ENCODE measurements around the gene HK1.

The HK1 gene

DNA sequence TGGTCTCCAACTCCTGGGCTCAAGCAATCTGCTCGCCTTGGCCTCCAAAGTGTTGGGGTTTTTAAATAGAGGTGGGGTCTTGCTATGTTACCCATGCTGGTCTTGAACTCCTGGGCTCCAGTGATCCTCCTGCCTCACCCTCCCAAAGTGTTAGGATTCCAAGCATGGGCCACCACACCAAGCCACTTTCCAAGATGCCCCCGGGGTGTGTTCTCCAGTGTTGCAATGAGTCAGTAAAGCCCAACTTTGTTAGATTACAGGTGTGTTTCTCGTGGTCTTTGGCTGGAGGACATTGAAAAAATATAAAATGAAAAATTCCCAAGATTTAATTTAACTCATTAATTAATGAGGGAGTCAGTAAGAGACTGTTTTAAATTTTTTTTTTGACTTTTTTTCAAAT, 109.2 kb downstream of the HK1 start:
- Histone ChIP-seq H3K27ac (ENCODE audit: low read depth, low read length) (no peak overlapping the region), H3K36me3 (ENCODE audit: insufficient read depth, low read length) (peaks cover 31% of the 10 kb centered on the region; the same call in 1 of the 2 replicates)

DNA sequence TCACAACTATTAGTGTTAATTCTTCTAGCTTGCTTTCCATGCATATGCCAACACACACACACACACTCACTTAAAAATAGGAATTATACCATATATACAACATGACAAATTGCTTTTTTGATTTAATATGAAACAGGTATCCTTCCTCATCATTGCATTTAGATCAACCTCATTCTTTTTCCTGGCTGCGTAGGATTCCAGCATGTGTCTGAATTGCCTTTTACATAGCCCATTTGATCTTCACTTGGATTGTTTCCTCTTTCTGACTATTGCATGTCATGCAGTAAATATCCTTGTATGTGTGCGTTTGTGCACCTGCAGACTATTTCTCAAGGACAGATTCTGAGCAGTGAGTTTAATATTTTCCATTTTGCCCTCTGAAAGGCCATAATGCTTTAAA, 110.2 kb downstream of the HK1 start:
- peaks cover 24% of the 10 kb centered on the region for H3K4me1 ChIP-seq (ENCODE audit: control insufficient read depth, insufficient read depth, low read length, unreplicated experiment)
- H3K79me2 ChIP-seq (ENCODE audit: control insufficient read depth, insufficient read depth, low read length, unreplicated experiment), result peaks cover 3% of the 10 kb centered on the region
- no peaks in the 10 kb centered on the region for H3K27me3 ChIP-seq (ENCODE audit: insufficient read depth, low read length)
- no peak overlapping the region for H3K4me3 ChIP-seq (ENCODE audit: low read depth, low read length)
- peaks cover 31% of the 10 kb centered on the region; the same call in 1 of the 2 replicates for H3K36me3 ChIP-seq (ENCODE audit: insufficient read depth, low read length)
- no peak overlapping the region for H2AFZ ChIP-seq (ENCODE audit: low read length, unreplicated experiment)
- H3K27ac ChIP-seq (ENCODE audit: low read depth, low read length), result no peak overlapping the region

More for the DNA sequence above, 109.2 kb downstream of the HK1 start:
- no peak overlapping the region for H2AFZ ChIP-seq (ENCODE audit: low read length, unreplicated experiment)
- no peak overlapping the region for H3K4me3 ChIP-seq (ENCODE audit: low read depth, low read length)
- no peaks in the 10 kb centered on the region for H3K27me3 ChIP-seq (ENCODE audit: insufficient read depth, low read length)
- peaks cover 3% of the 10 kb centered on the region for H3K79me2 ChIP-seq (ENCODE audit: control insufficient read depth, insufficient read depth, low read length, unreplicated experiment)
- H3K4me1 ChIP-seq (ENCODE audit: control insufficient read depth, insufficient read depth, low read length, unreplicated experiment), result peaks cover 32% of the 10 kb centered on the region

DNA sequence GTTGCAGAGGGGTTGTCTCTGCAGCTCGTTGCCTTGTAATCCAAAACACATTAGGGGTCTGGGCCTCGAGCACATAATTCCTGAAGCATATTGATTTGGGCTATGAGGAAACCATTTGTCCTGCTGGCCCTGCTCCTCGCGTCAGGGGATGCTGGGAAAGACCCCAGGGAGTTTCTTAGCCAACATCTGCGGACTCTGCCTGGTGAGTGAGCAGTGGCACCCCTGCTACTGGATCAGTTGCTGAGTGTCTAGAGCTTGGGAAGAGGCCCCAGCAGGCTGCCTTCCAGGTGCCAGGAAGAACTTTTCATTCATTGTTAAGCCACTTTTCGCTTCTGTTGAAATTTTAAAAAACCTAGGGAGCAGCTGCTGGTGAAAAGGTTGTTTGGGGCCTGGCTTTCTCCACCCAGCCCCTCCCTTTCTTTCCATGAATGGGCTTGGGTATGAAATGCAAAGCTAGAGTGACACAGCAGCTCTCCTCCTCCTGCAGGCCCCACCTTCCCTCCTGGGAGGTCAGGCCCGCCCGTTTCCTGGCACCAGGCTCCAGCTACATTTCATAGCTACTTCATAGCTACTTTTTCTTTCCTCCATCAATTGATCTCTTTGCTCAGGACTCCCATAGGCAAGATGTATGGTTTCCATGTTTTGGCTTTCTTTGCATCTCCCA, 111.7 kb downstream of the HK1 start:
- Histone ChIP-seq H3K79me2 (ENCODE audit: control insufficient read depth, insufficient read depth, low read length, unreplicated experiment) (no peaks in the 10 kb centered on the region), H3K27me3 (ENCODE audit: insufficient read depth, low read length) (no peaks in the 10 kb centered on the region), H2AFZ (ENCODE audit: low read length, unreplicated experiment) (no peak overlapping the region), H3K36me3 (ENCODE audit: insufficient read depth, low read length) (peaks cover 21% of the 10 kb centered on the region; the same call in 1 of the 2 replicates), H3K4me3 (ENCODE audit: low read depth, low read length) (no peak overlapping the region), H3K4me1 (ENCODE audit: control insufficient read depth, insufficient read depth, low read length, unreplicated experiment) (peaks cover 23% of the 10 kb centered on the region), H3K27ac (ENCODE audit: low read depth, low read length) (peak overlapping the region; percentile 47)

DNA sequence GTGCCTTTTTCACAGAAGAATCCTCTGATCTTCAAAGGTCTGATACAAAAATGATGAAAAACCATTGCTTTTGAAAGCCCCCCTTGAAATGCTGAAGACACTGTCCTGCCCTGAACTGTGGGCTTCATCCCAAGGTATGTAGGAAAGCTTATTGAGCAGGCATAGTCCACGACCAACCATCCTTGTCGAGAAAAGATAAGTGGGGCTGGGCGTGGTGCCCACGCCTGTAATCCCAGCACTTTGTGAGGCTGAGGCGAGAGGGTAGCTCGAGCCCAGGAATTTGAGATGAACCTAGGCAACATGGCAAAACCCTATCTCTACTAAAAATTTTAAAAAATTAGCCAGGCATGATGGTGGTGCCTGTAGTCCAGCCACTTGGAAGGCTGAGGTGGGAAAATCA, 112.9 kb downstream of the HK1 start:
- Histone ChIP-seq H3K79me2 (ENCODE audit: control insufficient read depth, insufficient read depth, low read length, unreplicated experiment) (no peaks in the 10 kb centered on the region), H3K4me3 (ENCODE audit: low read depth, low read length) (no peak overlapping the region), H3K36me3 (ENCODE audit: insufficient read depth, low read length) (peaks cover 11% of the 10 kb centered on the region; the same call in 1 of the 2 replicates), H2AFZ (ENCODE audit: low read length, unreplicated experiment) (no peak overlapping the region), H3K4me1 (ENCODE audit: control insufficient read depth, insufficient read depth, low read length, unreplicated experiment) (peaks cover 23% of the 10 kb centered on the region), H3K27ac (ENCODE audit: low read depth, low read length) (no peak overlapping the region), H3K27me3 (ENCODE audit: insufficient read depth, low read length) (no peaks in the 10 kb centered on the region)

DNA sequence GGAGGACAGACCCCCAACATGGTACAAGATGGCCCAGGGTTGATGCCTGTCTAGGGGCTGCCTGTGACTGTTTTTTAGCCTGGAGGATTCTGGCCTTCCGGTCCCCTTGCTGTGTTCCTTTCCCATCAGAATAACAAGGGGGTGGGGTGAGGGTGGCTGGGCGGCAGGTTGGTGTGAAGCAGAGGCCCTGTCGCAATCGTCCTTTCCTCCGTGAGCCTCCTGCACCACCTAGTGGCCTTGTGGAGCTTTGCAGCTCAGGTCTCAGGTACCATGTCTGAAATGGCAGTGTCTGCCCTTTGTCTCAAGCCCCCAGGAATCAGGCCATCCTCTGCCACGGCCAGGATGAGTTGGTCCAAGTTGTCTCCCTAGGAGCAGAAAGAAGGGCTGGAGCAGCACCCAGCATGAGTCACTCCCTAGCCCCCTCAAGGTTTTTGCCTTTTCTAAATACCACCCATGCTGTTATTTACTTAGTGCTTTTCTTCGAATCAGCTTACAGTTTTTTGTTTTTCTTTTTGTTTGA, 114.2 kb downstream of the HK1 start:
- Histone ChIP-seq H2AFZ (ENCODE audit: low read length, unreplicated experiment) (no peak overlapping the region), H3K4me3 (ENCODE audit: low read depth, low read length) (no peak overlapping the region), H3K27me3 (ENCODE audit: insufficient read depth, low read length) (no peaks in the 10 kb centered on the region), H3K79me2 (ENCODE audit: control insufficient read depth, insufficient read depth, low read length, unreplicated experiment) (no peaks in the 10 kb centered on the region), H3K27ac (ENCODE audit: low read depth, low read length) (no peak overlapping the region), H3K36me3 (ENCODE audit: insufficient read depth, low read length) (peaks cover 16% of the 10 kb centered on the region), H3K4me1 (ENCODE audit: control insufficient read depth, insufficient read depth, low read length, unreplicated experiment) (peaks cover 23% of the 10 kb centered on the region)

DNA sequence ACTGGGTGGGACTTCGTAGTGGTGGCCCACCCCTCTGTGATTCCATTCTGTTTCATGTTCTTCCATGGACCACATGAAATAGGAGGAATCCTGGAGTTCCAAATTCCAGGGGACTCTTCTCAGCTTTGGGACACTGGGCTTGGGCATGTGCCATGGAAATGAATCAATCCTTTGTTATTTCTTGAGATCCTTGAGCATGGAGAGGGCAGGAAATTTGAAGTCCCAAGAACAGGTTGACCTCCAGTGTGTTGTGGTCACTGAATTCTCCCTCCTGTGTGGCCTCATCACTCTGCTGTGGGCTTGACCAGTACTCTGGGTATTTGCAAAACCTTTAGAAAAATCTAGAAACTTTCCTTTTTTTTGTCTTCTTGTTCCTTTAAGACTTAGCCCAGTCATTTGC, 115.7 kb downstream of the HK1 start:
- H2AFZ ChIP-seq (ENCODE audit: low read length, unreplicated experiment), result no peak overlapping the region
- no peaks in the 10 kb centered on the region for H3K79me2 ChIP-seq (ENCODE audit: control insufficient read depth, insufficient read depth, low read length, unreplicated experiment)
- peaks cover 29% of the 10 kb centered on the region for H3K4me1 ChIP-seq (ENCODE audit: control insufficient read depth, insufficient read depth, low read length, unreplicated experiment)
- H3K36me3 ChIP-seq (ENCODE audit: insufficient read depth, low read length), result peaks cover 16% of the 10 kb centered on the region
- H3K4me3 ChIP-seq (ENCODE audit: low read depth, low read length), result no peak overlapping the region
- no peaks in the 10 kb centered on the region for H3K27me3 ChIP-seq (ENCODE audit: insufficient read depth, low read length)
- no peak overlapping the region for H3K27ac ChIP-seq (ENCODE audit: low read depth, low read length)

DNA sequence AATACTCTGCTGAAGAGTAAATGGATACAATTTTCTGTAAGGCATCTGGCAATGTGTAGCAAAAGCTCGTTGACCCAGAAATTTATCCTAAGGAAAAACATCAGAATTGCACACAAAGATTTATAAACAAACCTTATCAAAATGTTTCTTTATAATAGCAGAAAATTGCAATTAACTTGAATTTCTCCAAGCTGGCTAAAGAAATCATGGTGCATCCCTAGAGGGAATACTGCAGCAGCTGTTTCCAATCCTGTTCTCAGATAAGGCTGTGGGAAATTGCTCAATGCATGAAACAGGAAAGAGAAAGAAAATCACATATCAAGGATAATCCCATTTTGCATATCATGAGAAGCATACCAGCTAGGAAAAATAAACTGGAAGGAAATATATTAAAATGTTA, 119.7 kb downstream of the HK1 start:
- no peak overlapping the region for H3K4me3 ChIP-seq (ENCODE audit: low read depth, low read length)
- peaks cover 12% of the 10 kb centered on the region for H3K36me3 ChIP-seq (ENCODE audit: insufficient read depth, low read length)
- no peaks in the 10 kb centered on the region for H3K27me3 ChIP-seq (ENCODE audit: insufficient read depth, low read length)
- no peaks in the 10 kb centered on the region for H3K79me2 ChIP-seq (ENCODE audit: control insufficient read depth, insufficient read depth, low read length, unreplicated experiment)
- peaks cover 17% of the 10 kb centered on the region for H3K4me1 ChIP-seq (ENCODE audit: control insufficient read depth, insufficient read depth, low read length, unreplicated experiment)
- no peak overlapping the region for H2AFZ ChIP-seq (ENCODE audit: low read length, unreplicated experiment)
- no peak overlapping the region for H3K27ac ChIP-seq (ENCODE audit: low read depth, low read length)

DNA sequence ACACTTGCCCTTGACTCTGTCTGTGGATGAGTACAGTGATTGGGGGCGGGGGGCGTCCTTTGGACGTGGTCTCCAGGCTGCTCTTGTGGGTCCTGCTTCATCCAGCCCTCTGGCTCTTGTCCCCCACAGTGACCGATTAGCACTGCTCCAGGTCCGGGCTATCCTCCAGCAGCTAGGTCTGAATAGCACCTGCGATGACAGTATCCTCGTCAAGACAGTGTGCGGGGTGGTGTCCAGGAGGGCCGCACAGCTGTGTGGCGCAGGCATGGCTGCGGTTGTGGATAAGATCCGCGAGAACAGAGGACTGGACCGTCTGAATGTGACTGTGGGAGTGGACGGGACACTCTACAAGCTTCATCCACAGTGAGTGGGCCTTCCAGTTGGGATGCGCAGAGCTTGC, 120.2 kb downstream of the HK1 start:
- Histone ChIP-seq H2AFZ (ENCODE audit: low read length, unreplicated experiment) (no peak overlapping the region), H3K79me2 (ENCODE audit: control insufficient read depth, insufficient read depth, low read length, unreplicated experiment) (no peaks in the 10 kb centered on the region), H3K4me3 (ENCODE audit: low read depth, low read length) (no peak overlapping the region), H3K27ac (ENCODE audit: low read depth, low read length) (no peak overlapping the region), H3K36me3 (ENCODE audit: insufficient read depth, low read length) (peaks cover 12% of the 10 kb centered on the region), H3K27me3 (ENCODE audit: insufficient read depth, low read length) (no peaks in the 10 kb centered on the region), H3K4me1 (ENCODE audit: control insufficient read depth, insufficient read depth, low read length, unreplicated experiment) (peaks cover 22% of the 10 kb centered on the region)

DNA sequence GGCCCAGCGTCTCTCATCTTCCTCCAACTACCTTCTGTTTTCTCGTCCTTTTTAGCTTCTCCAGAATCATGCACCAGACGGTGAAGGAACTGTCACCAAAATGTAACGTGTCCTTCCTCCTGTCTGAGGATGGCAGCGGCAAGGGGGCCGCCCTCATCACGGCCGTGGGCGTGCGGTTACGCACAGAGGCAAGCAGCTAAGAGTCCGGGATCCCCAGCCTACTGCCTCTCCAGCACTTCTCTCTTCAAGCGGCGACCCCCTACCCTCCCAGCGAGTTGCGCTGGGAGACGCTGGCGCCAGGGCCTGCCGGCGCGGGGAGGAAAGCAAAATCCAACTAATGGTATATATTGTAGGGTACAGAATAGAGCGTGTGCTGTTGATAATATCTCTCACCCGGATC, 122.6 kb downstream of the HK1 start:
- Histone ChIP-seq H3K4me3 (ENCODE audit: low read depth, low read length) (no peak overlapping the region), H2AFZ (ENCODE audit: low read length, unreplicated experiment) (no peak overlapping the region), H3K4me1 (ENCODE audit: control insufficient read depth, insufficient read depth, low read length, unreplicated experiment) (peaks cover 38% of the 10 kb centered on the region), H3K36me3 (ENCODE audit: insufficient read depth, low read length) (peaks cover 12% of the 10 kb centered on the region), H3K27ac (ENCODE audit: low read depth, low read length) (no peak overlapping the region), H3K79me2 (ENCODE audit: control insufficient read depth, insufficient read depth, low read length, unreplicated experiment) (no peaks in the 10 kb centered on the region), H3K27me3 (ENCODE audit: insufficient read depth, low read length) (no peaks in the 10 kb centered on the region)

DNA sequence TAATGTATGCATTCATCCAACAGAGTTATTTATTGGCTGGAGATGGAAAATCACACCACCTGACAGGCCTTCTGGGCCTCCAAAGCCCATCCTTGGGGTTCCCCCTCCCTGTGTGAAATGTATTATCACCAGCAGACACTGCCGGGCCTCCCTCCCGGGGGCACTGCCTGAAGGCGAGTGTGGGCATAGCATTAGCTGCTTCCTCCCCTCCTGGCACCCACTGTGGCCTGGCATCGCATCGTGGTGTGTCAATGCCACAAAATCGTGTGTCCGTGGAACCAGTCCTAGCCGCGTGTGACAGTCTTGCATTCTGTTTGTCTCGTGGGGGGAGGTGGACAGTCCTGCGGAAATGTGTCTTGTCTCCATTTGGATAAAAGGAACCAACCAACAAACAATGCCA, 123.1 kb downstream of the HK1 start:
- H3K4me1 ChIP-seq (ENCODE audit: control insufficient read depth, insufficient read depth, low read length, unreplicated experiment), result peaks cover 43% of the 10 kb centered on the region
- H3K79me2 ChIP-seq (ENCODE audit: control insufficient read depth, insufficient read depth, low read length, unreplicated experiment), result no peaks in the 10 kb centered on the region
- peaks cover 12% of the 10 kb centered on the region for H3K36me3 ChIP-seq (ENCODE audit: insufficient read depth, low read length)
- H3K27me3 ChIP-seq (ENCODE audit: insufficient read depth, low read length), result no peaks in the 10 kb centered on the region
- no peak overlapping the region for H3K4me3 ChIP-seq (ENCODE audit: low read depth, low read length)
- H2AFZ ChIP-seq (ENCODE audit: low read length, unreplicated experiment), result no peak overlapping the region
- no peak overlapping the region for H3K27ac ChIP-seq (ENCODE audit: low read depth, low read length)

DNA sequence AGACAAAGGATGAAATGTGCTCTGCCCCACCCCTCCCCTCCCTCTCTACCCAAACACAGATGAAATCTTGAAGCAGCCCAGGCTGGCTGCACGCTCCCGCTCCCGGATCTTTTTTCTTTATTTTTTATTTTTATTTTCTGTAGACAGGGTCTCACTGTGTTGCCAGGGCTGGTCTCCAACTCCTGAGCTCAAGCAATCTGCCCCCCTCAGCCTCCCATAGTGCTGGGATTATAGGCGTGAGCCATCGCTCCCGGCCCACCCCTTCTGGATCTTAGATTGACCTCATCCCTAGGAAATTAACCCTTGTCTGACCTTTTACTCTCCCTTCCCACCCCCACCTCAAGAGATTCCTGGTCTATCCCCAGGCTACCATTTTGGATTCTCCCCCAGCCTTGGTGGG, 124.1 kb downstream of the HK1 start:
- Histone ChIP-seq H3K36me3 (ENCODE audit: insufficient read depth, low read length) (peaks cover 7% of the 10 kb centered on the region; the same call in 1 of the 2 replicates), H3K27me3 (ENCODE audit: insufficient read depth, low read length) (no peaks in the 10 kb centered on the region), H3K4me3 (ENCODE audit: low read depth, low read length) (no peak overlapping the region), H3K27ac (ENCODE audit: low read depth, low read length) (no peak overlapping the region), H2AFZ (ENCODE audit: low read length, unreplicated experiment) (no peak overlapping the region), H3K79me2 (ENCODE audit: control insufficient read depth, insufficient read depth, low read length, unreplicated experiment) (no peaks in the 10 kb centered on the region), H3K4me1 (ENCODE audit: control insufficient read depth, insufficient read depth, low read length, unreplicated experiment) (peaks cover 48% of the 10 kb centered on the region)
